ENCODE measurements around the gene APOM.

APOM gene

GRCh38 chr6:31658158-31658688 is 2.5 kb downstream of the APOM start:
- DNase-seq (ENCODE audit: low read depth): no peak

- no peak for DNase-seq (ENCODE audit: low read depth)
These were observed 3.4 kb downstream of the APOM start for GRCh38 chr6:31658983-31659648.

GRCh38 chr6:31659649-31660380 is 4.1 kb downstream of the APOM start:
- no peak for DNase-seq (ENCODE audit: low read depth)

- DNase-seq (ENCODE audit: low read depth): peak; percentile 41
These were observed 4.9 kb downstream of the APOM start, which contains the start of gene C6orf47 for GRCh38 chr6:31660381-31661261. TSS of gene C6orf47 (minus strand) at chr6:31660778. CDS start at chr6:31659947, 831 bp downstream.

GRCh38 chr6:31661262-31662123 is 5.8 kb downstream of the APOM start:
- no peak for DNase-seq (ENCODE audit: low read depth)

- no peak for DNase-seq (ENCODE audit: low read depth)
These were observed 6.5 kb downstream of the APOM start for GRCh38 chr6:31662124-31662723.

- DNase-seq (ENCODE audit: low read depth): no peak
These were observed 7.6 kb downstream of the APOM start for GRCh38 chr6:31663126-31663960.

GRCh38 chr6:31663961-31664789 is 8.5 kb downstream of the APOM start:
- DNase-seq (ENCODE audit: low read depth): no peak

GRCh38 chr6:31664790-31665500 is 9.3 kb downstream of the APOM start, which contains the start of gene GPANK1:
TSS of gene GPANK1 (minus strand) at chr6:31664997. CDS start at chr6:31664478, 519 bp downstream.
- peak; percentile 83 for DNase-seq (ENCODE audit: low read depth)

- peak; percentile 95 for DNase-seq (ENCODE audit: low read depth)
These were observed 10.0 kb downstream of the APOM start, which contains the start of gene CSNK2B for GRCh38 chr6:31665501-31666336. TSS of gene CSNK2B (plus strand) at chr6:31666080. CDS start at chr6:31666832, 752 bp downstream.

- DNase-seq (ENCODE audit: low read depth): no peak
These were observed 10.8 kb downstream of the APOM start for GRCh38 chr6:31666337-31666965.

GRCh38 chr6:31669676-31670075 is 14.0 kb downstream of the APOM start, which contains the start of gene LY6G5B:
TSS of gene LY6G5B (plus strand) at chr6:31669976. CDS start at chr6:31670951, 975 bp downstream.
- DNase-seq (ENCODE audit: low read depth): no peak

- DNase-seq (ENCODE audit: low read depth): no peak
These were observed 20.7 kb downstream of the APOM start for GRCh38 chr6:31676322-31676903.

GRCh38 chr6:31676904-31677303 is 21.2 kb downstream of the APOM start:
- no peak for DNase-seq (ENCODE audit: low read depth)

- no peak for DNase-seq (ENCODE audit: low read depth)
These were observed 22.3 kb downstream of the APOM start for GRCh38 chr6:31677955-31678354.

Data from stimulated activated CD8-positive, alpha-beta memory T cell treated with anti-CD3 and anti-CD28 coated beads, Interleukin-7, amount 100 ng/mL, for 24 hours (primary cell).